Measurements from ENCODE around the gene METAP1. TPM values are rescaled to one million over a fixed set of nuclear protein-coding genes. Genes with fewer than 3 reads are reported as not detected.

The METAP1 gene
- total RNA-seq, 1 experiment from 2014 or later: 63.5 TPM

GRCh38 chr4:99011910-99012309 is 16.4 kb downstream of the METAP1 start:
- Histone ChIP-seq H3K79me2 (ENCODE audit: insufficient read depth, low read length) (peaks cover 63% of the 10 kb centered on the region; the same call in 1 of the 2 replicates), H4K20me1 (ENCODE audit: control insufficient read depth, insufficient read depth, insufficient read length) (no peaks in the 10 kb centered on the region), H3K9me3 (ENCODE audit: control insufficient read depth, low read depth, low read length) (no peaks in the 10 kb centered on the region), H2BK120ac (ENCODE audit: low read depth, low read length, poor library complexity, severe bottlenecking) (no peak overlapping the region), H2BK5ac (ENCODE audit: insufficient read length, low read length) (no peak overlapping the region), H2AK5ac (ENCODE audit: insufficient read length, low read length) (no peak overlapping the region), H2BK20ac (ENCODE audit: low read depth, low read length, poor library complexity, severe bottlenecking) (no peak overlapping the region), H3K14ac (ENCODE audit: insufficient read depth, low read length) (no peak overlapping the region), H3K27me3 (ENCODE audit: insufficient read depth, low read length) (no peaks in the 10 kb centered on the region), H3K4me2 (ENCODE audit: insufficient read depth, insufficient read length, low read length) (no peak overlapping the region), H4K91ac (ENCODE audit: insufficient read length, low read depth, low read length) (no peak overlapping the region), H3K23ac (ENCODE audit: insufficient read length, low read depth, low read length) (no peak overlapping the region), H3K23me2 (ENCODE audit: insufficient read length, low read depth, low read length, poor library complexity, severe bottlenecking) (no peaks in the 10 kb centered on the region), H3K27ac (ENCODE audit: insufficient read length, low read depth, low read length) (no peak overlapping the region), H2BK12ac (ENCODE audit: insufficient read length, low read depth, low read length) (no peak overlapping the region), H3T11ph (ENCODE audit: low read length) (no peak overlapping the region), H3K4ac (ENCODE audit: low read depth, low read length) (no peak overlapping the region), H2BK15ac (ENCODE audit: low read depth, low read length) (no peak overlapping the region), H2AFZ (ENCODE audit: low read length) (no peak overlapping the region), H3K9ac (ENCODE audit: extremely low read depth, insufficient read length, low read length) (no peak overlapping the region), H3K4me1 (ENCODE audit: insufficient read depth, low read length) (no peaks in the 10 kb centered on the region; the same call in 1 of the 2 replicates), H3K18ac (ENCODE audit: insufficient read length, low read depth, low read length) (no peak overlapping the region), H3K79me1 (ENCODE audit: insufficient read depth, low read depth, low read length, poor library complexity, severe bottlenecking) (peaks cover 10% of the 10 kb centered on the region), H4K5ac (ENCODE audit: insufficient read length, low read depth, low read length) (no peak overlapping the region), H4K8ac (replicated peaks; ENCODE audit: insufficient read length, low read depth, low read length) (no peak overlapping the region), H3K56ac (ENCODE audit: insufficient read length, low read depth, low read length) (no peak overlapping the region)
- no peak for TF ChIP-seq CTCF (conservative IDR thresholded peaks at IDR 0.05)
- Mint-ChIP-seq H3K4me3 (no peak overlapping the region; a peak in 1 of 5 replicates), H3K27me3 (ENCODE audit: low read depth) (no peaks in the 10 kb centered on the region), H3K4me1 (peaks cover 35 to 36% of the 10 kb centered on the region in 2 experiments), H3K27ac (0 out of 7 replicates have a peak overlapping the region, but pooled peaks of 1 of the 3 experiments have one; percentile 58), H3K9me3 (peaks cover 24 to 46% of the 10 kb centered on the region in 2 experiments), H3K36me3 (ENCODE audit: insufficient read depth in 1 of 3, low read depth in 3 of 3) (peaks cover 31 to 71% (median 58%) of the 10 kb centered on the region in 3 experiments)
- WGBS (ENCODE audit: extremely low coverage, insufficient read length, low lambda C conversion rate): no CpG with 5 or more reads among the region's 4 CpGs
- DNase-seq: no peak
